OCI-LY7 (cell line): ENCODE results near the gene TUBB8.

Experiments used
- CTCF ChIP-seq: fragments of 200-600 bp; sonication (generic); conservative IDR thresholded peaks from 2 replicates; pipeline ENCODE4 v1.5.1; 2014; ENCODE audit warnings: mild to moderate bottlenecking, antibody characterized with exemption, low read length, moderate library complexity, mixed read lengths
- EZH2phosphoT487 ChIP-seq: fragments of 200-600 bp; sonication (generic); IDR thresholded peaks from 2 replicates; pipeline ENCODE4 v1.6.1; 2018; ENCODE audit warnings: low read depth, borderline replicate concordance, mild to moderate bottlenecking, mixed run types, antibody characterized with exemption, low read length, moderate library complexity, mixed read lengths

- TF ChIP-seq CTCF (no peak), EZH2phosphoT487 (no peak)
Observed at GRCh38 chr10:83930-84530, 34.9 kb upstream of the TUBB8 start.
